Activated naive CD8-positive, alpha-beta T cell treated with anti-CD3 and anti-CD28 coated beads, Interleukin-2, amount 50 U/mL, for 24 hours (primary cell): Measurements from ENCODE around the gene PIM2.
A peak's percentile ranks its signal among the peaks of the same experiment; 100 is the strongest.

Experiments
- ATAC-seq: fragments of 150-1000 bp; cut with Tn5 transposase; one replicate; pipeline ENCODE4 v1.10.0; 2021
- DNase-seq: peaks from one replicate; pipeline ENCODE4 v3.0.0; 2021
- H3K27ac Mint-ChIP-seq: one replicate; pipeline ENCODE4 v1.8.0; 2021; ENCODE audit warnings: mild to moderate bottlenecking, mixed read lengths
- H3K27me3 Mint-ChIP-seq: one replicate; pipeline ENCODE4 v1.8.0; 2021; ENCODE audit warnings: mixed read lengths
- H3K36me3 Mint-ChIP-seq: one replicate; pipeline ENCODE4 v1.8.0; 2021; ENCODE audit warnings: low read depth, mixed read lengths
- H3K4me1 Mint-ChIP-seq: one replicate; pipeline ENCODE4 v1.8.0; 2021; ENCODE audit warnings: mixed read lengths
- H3K4me3 Mint-ChIP-seq: one replicate; pipeline ENCODE4 v1.8.0; 2021; ENCODE audit warnings: mild to moderate bottlenecking, moderate library complexity, mixed read lengths
- H3K9me3 Mint-ChIP-seq: one replicate; pipeline ENCODE4 v1.8.0; 2021; ENCODE audit warnings: mixed read lengths

The PIM2 gene

GRCh38 chrX:48918643-48919340 is at the start of gene PIM2:
Gene PIM2, minus strand, starts transcription at chrX:48919024. Its CDS starts 190 bp downstream, at chrX:48918834.
- Mint-ChIP-seq H3K27me3 (no peaks in the 10 kb centered on the region), H3K36me3 (peaks cover 52% of the 10 kb centered on the region), H3K9me3 (no peaks in the 10 kb centered on the region), H3K4me3 (peak within 1 kb of the TSS; percentile 96), H3K4me1 (peaks cover 63% of the 10 kb centered on the region), H3K27ac (peak within 1 kb of the TSS; percentile 94)
- DNase-seq (peak; percentile 88), ATAC-seq (peak; percentile 74)

GRCh38 chrX:48968377-48968776 is 49.6 kb upstream of the PIM2 start:
- Mint-ChIP-seq H3K4me3 (no peak overlapping the region), H3K9me3 (no peaks in the 10 kb centered on the region), H3K4me1 (peaks cover 16% of the 10 kb centered on the region), H3K36me3 (peaks cover 3% of the 10 kb centered on the region), H3K27me3 (no peaks in the 10 kb centered on the region), H3K27ac (no peak overlapping the region)
- DNase-seq, result no peak
- no peak for ATAC-seq

GRCh38 chrX:48966796-48967579 is 48.2 kb upstream of the PIM2 start:
- Mint-ChIP-seq H3K4me3 (no peak overlapping the region), H3K4me1 (peaks cover 3% of the 10 kb centered on the region), H3K27me3 (no peaks in the 10 kb centered on the region), H3K27ac (no peak overlapping the region), H3K9me3 (no peaks in the 10 kb centered on the region), H3K36me3 (no peaks in the 10 kb centered on the region)
- DNase-seq (no peak), ATAC-seq (no peak)

GRCh38 chrX:48965959-48966358 is 47.1 kb upstream of the PIM2 start:
- DNase-seq (no peak), ATAC-seq (no peak)
- no peaks in the 10 kb centered on the region for H3K4me1 Mint-ChIP-seq
- H3K27me3 Mint-ChIP-seq, result no peaks in the 10 kb centered on the region
- H3K9me3 Mint-ChIP-seq, result no peaks in the 10 kb centered on the region
- no peak overlapping the region for H3K4me3 Mint-ChIP-seq
- H3K36me3 Mint-ChIP-seq, result no peaks in the 10 kb centered on the region
- no peak overlapping the region for H3K27ac Mint-ChIP-seq

- H3K4me3 Mint-ChIP-seq, result no peak overlapping the region
- peaks cover 19% of the 10 kb centered on the region for H3K4me1 Mint-ChIP-seq
- H3K27ac Mint-ChIP-seq, result no peak overlapping the region
Measured at GRCh38 chrX:48961585-48962091, 42.8 kb upstream of the PIM2 start.

GRCh38 chrX:48960291-48960690 is 41.5 kb upstream of the PIM2 start:
- H3K27ac Mint-ChIP-seq, result peak overlapping the region; percentile 51
- H3K36me3 Mint-ChIP-seq, result peaks cover 2% of the 10 kb centered on the region
- no peaks in the 10 kb centered on the region for H3K27me3 Mint-ChIP-seq
- peak overlapping the region; percentile 24 for H3K4me3 Mint-ChIP-seq
- peaks cover 24% of the 10 kb centered on the region for H3K4me1 Mint-ChIP-seq
- DNase-seq (no peak), ATAC-seq (no peak)
- H3K9me3 Mint-ChIP-seq, result no peaks in the 10 kb centered on the region

More at GRCh38 chrX:48961585-48962091, 42.8 kb upstream of the PIM2 start:
- DNase-seq, result no peak
- Mint-ChIP-seq H3K36me3 (peaks cover 2% of the 10 kb centered on the region), H3K9me3 (no peaks in the 10 kb centered on the region), H3K27me3 (no peaks in the 10 kb centered on the region)
- ATAC-seq, result no peak

- DNase-seq (no peak), ATAC-seq (no peak)
Measured at GRCh38 chrX:48958635-48959094, 39.8 kb upstream of the PIM2 start.

GRCh38 chrX:48957827-48958634 is 39.2 kb upstream of the PIM2 start:
- DNase-seq, result peak; percentile 89
- Mint-ChIP-seq H3K4me3 (peak overlapping the region; percentile 95), H3K27ac (peak overlapping the region; percentile 100), H3K36me3 (peaks cover 6% of the 10 kb centered on the region), H3K27me3 (no peaks in the 10 kb centered on the region), H3K9me3 (no peaks in the 10 kb centered on the region), H3K4me1 (peaks cover 45% of the 10 kb centered on the region)
- ATAC-seq, result peak; percentile 93

More at GRCh38 chrX:48958635-48959094, 39.8 kb upstream of the PIM2 start:
- Mint-ChIP-seq H3K4me1 (peaks cover 39% of the 10 kb centered on the region), H3K36me3 (peaks cover 5% of the 10 kb centered on the region), H3K4me3 (peak overlapping the region; percentile 95), H3K27ac (peak overlapping the region; percentile 100), H3K9me3 (no peaks in the 10 kb centered on the region), H3K27me3 (no peaks in the 10 kb centered on the region)

- no peaks in the 10 kb centered on the region for H3K9me3 Mint-ChIP-seq
- no peaks in the 10 kb centered on the region for H3K27me3 Mint-ChIP-seq
- H3K36me3 Mint-ChIP-seq, result peaks cover 6% of the 10 kb centered on the region
- H3K27ac Mint-ChIP-seq, result peak within 1 kb of the TSS; percentile 100
- H3K4me3 Mint-ChIP-seq, result peak within 1 kb of the TSS; percentile 95
- ATAC-seq (peak; percentile 66), DNase-seq (peak; percentile 77)
- peaks cover 50% of the 10 kb centered on the region for H3K4me1 Mint-ChIP-seq
Measured at GRCh38 chrX:48957477-48957826, 38.6 kb upstream of the PIM2 start, which contains the start of gene OTUD5. Gene OTUD5, minus strand, starts transcription at chrX:48957607. Its CDS starts 37 bp downstream, at chrX:48957570.

GRCh38 chrX:48956728-48957414 is 38.0 kb upstream of the PIM2 start:
- H3K9me3 Mint-ChIP-seq, result no peaks in the 10 kb centered on the region
- no peaks in the 10 kb centered on the region for H3K27me3 Mint-ChIP-seq
- peak; percentile 18 for ATAC-seq
- peaks cover 6% of the 10 kb centered on the region for H3K36me3 Mint-ChIP-seq
- peak overlapping the region; percentile 86 for H3K27ac Mint-ChIP-seq
- peak overlapping the region; percentile 85 for H3K4me3 Mint-ChIP-seq
- peak; percentile 61 for DNase-seq
- H3K4me1 Mint-ChIP-seq, result peaks cover 56% of the 10 kb centered on the region

GRCh38 chrX:48948589-48948988 is 29.8 kb upstream of the PIM2 start:
- Mint-ChIP-seq H3K27ac (no peak overlapping the region), H3K36me3 (peaks cover 3% of the 10 kb centered on the region), H3K27me3 (no peaks in the 10 kb centered on the region), H3K9me3 (no peaks in the 10 kb centered on the region), H3K4me1 (peaks cover 41% of the 10 kb centered on the region), H3K4me3 (no peak overlapping the region)
- no peak for DNase-seq
- ATAC-seq, result no peak

- H3K4me1 Mint-ChIP-seq, result peaks cover 48% of the 10 kb centered on the region
- no peak overlapping the region for H3K27ac Mint-ChIP-seq
- peaks cover 18% of the 10 kb centered on the region for H3K36me3 Mint-ChIP-seq
- no peak overlapping the region for H3K4me3 Mint-ChIP-seq
- DNase-seq, result peak; percentile 52
- no peaks in the 10 kb centered on the region for H3K9me3 Mint-ChIP-seq
- ATAC-seq, result no peak
- H3K27me3 Mint-ChIP-seq, result no peaks in the 10 kb centered on the region
Measured at GRCh38 chrX:48945517-48946348, 26.9 kb upstream of the PIM2 start.

GRCh38 chrX:48942895-48943294 is 24.1 kb upstream of the PIM2 start:
- Mint-ChIP-seq H3K36me3 (peaks cover 19% of the 10 kb centered on the region), H3K9me3 (no peaks in the 10 kb centered on the region), H3K4me3 (peak overlapping the region; percentile 46), H3K27me3 (no peaks in the 10 kb centered on the region), H3K27ac (peak overlapping the region; percentile 87), H3K4me1 (peaks cover 74% of the 10 kb centered on the region)
- DNase-seq (no peak), ATAC-seq (no peak)
